HG03066 (cell line): Measurements from ENCODE around the gene IL4.
A peak's percentile ranks its signal among the peaks of the same experiment; 100 is the strongest.

ENCODE experiments used
- ATAC-seq: cut with Tn5 transposase; IDR thresholded peaks from one replicate; pipeline ENCODE4 v1.9.1; 2021; ENCODE audit warnings: low read depth; ENCODE audit not compliant: unreplicated experiment

Gene IL4

GRCh38 chr5:132669966-132670882 is 3.6 kb upstream of the IL4 start:
- ATAC-seq = no peak

GRCh38 chr5:132671000-132671399 is 2.8 kb upstream of the IL4 start:
- ATAC-seq = no peak

GRCh38 chr5:132673488-132673887 is 301 bp upstream of the IL4 start:
- ATAC-seq = no peak

DNA sequence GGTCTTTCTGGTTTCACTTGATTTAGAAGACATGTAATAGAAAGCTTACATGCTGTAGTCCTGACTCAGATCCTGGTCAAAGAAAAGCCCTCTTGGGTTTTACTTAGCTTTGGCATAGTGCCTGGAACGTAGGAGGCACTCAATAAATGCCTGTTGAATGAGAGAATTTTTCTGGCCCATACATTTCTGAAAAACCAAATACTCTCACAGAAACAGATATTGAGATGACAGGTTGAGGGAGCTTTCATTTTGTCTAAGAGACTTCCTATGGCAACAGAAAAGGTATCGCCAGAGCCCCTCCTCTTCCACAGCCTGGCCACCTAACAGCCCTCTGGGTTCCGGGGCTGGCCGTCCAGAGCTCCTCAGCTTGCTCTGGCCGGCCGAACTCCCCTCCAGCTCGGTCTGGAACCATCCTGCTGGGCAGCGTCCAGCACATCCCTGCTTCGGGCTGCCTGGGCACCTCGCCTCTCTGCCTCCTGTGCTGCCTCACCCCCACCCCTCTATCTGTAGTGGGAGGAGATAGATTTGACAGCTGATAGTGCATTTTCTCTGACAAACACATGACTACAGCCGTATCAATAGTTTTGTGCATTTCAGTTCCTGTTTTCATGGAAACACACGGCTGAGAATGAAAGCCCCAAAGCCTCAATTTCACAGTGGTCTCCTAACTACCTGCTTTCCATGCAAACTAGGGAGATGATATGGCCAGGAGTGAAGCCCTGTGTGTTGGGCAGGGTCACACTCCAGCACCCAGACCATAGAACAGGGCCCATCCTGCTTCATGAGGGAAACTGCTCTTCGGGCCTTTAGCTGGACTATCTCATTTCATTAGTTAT is 1.1 kb downstream of the IL4 start:
- peak; percentile 72 for ATAC-seq

GRCh38 chr5:132675936-132676689 is 2.3 kb downstream of the IL4 start:
- no peak for ATAC-seq

GRCh38 chr5:132677191-132677590 is 3.4 kb downstream of the IL4 start:
- ATAC-seq = no peak

DNA sequence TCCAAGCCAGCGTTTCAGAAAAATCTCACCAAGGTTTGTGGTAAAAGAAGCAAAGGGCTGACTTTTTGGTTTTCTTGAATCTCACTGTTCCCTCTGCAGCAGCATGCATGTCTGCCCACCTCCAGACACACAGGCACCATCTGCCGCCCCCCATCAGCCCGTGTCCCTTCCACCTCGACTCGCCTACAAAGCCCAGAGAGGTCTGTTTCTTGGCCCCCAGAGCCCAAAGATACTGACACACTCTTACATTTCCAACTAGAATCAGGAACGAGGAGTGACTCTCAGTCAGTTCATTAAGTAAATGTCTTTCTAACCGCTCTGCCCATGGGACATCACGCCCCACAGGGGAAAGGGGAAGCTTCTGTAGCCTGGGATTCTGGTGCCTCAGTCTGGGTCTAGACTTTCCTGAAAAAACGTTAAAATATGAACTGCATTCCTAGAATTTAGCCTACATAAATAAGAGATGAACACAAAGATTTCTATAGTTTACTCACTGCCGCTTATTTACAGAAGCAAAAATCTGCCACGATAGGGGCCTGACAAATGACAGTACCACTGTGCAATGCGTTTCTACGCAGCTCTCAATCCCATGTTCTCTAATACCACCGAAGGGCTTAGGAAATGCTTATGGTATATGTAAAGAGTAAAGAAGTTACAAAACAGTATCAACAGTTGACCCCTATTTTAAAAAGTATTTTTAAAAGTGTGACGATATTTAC is 4.1 kb downstream of the IL4 start:
- no peak for ATAC-seq

DNA sequence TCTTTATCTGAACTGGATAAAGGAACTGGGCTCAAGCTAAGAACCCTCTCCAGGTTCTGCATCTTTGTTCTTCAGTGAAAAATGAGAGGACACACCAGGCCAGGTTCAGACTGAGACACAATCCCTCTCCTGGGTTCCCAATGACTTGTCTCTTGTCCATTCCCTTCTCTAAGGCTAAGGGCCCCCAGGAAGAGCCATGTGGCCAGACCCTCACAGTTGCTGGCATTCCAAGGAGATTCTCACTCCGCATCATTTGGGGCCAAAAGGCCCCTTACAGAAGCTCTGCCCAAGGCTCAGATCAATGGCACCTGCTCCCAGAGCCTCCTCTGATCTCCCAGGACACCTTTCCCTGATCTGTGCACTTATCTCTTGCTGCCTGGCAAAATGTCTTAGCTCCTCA is 4.9 kb downstream of the IL4 start:
- no peak for ATAC-seq

DNA sequence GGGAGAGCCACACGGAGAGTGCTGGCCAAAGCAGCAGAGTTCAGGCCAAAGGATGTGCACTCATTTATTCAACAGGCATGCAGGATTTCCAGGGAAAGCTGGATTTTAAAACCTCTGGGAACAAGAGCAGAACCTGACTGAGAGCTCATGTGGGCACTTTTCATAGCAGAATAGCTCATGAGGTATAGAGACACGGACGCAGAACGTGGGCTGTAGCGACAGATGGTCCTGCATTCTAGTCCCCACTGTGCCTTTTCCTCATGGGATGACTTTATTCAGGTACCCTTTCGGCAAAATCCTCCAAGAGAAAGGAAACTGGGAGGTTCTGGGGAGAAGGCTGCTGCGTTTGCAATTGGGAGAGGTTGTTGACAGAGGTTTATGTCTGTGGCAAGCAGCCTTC is 5.4 kb downstream of the IL4 start:
- ATAC-seq = no peak

DNA sequence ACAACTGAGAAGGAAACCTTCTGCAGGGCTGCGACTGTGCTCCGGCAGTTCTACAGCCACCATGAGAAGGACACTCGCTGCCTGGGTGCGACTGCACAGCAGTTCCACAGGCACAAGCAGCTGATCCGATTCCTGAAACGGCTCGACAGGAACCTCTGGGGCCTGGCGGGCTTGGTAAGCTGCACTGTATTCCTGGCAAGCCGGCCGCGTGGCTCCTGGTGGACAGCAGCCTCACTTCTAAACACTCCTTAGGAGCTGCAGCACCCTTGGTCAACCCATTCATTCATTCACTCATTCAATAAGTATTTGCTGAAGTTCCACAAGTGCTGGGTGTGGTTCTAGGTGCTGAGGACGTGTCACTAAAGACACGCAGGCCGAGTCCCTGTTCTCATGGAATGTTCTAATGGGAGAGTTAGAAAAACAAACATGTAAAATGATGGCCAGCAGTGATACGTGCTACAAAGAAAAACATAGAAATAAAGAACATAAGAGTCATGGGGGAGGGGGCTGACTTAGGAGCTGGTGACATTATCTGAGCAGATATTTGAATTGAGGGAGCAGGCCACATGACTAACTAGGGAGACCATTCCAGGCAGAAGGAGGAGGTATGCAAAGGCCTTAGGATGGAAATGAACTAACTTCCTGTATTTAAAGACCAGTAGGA is 6.1 kb downstream of the IL4 start:
- ATAC-seq = no peak

GRCh38 chr5:132680780-132681475 is 7.1 kb downstream of the IL4 start:
- ATAC-seq = no peak

- ATAC-seq = no peak
These were observed 7.7 kb downstream of the IL4 start for GRCh38 chr5:132681476-132681831.

GRCh38 chr5:132681983-132682382 is 8.2 kb downstream of the IL4 start:
- no peak for ATAC-seq

DNA sequence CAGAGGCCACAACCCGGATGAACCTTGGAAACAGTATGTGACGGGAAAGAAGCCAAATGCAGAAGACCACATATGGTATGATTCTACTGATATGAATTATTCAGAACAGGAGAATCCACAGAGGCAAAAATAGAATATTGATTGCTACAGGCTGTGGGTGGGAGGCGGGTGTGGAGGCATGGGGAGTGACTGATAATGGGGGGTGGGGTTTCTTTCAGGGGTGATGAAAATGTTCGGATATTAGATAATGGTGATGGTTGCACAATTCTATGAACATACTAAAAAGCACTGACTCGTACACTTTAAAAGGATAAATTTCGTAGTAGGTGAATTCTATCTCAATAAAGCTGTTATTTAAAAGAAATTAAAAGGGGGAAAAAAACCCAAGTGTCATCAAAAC is 10.7 kb downstream of the IL4 start:
- no peak for ATAC-seq

GRCh38 chr5:132684922-132685720 is 11.3 kb downstream of the IL4 start:
- ATAC-seq = no peak

GRCh38 chr5:132686193-132686592 is 12.4 kb downstream of the IL4 start:
- ATAC-seq = no peak

DNA sequence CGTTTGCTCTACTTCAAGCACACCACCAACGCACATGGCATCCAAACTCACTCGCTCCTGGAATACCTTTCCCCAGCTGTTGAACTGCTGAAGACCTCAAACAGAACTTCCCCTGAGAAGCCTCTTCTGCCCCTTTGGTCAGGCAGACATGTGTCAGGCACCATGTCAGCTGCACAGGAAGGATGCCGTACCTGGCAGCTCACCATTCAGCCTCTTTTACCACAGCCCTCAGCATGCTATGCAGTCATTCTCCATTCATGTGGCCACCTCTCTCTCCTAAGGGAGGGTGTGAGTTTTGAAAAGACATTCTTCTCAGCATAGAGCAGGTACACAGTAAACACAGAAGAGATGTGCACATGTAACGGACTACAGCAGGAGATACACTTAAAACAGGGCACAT is 14.2 kb downstream of the IL4 start:
- no peak for ATAC-seq

- ATAC-seq = no peak
These were observed 14.9 kb downstream of the IL4 start for GRCh38 chr5:132688536-132689339.
